Tibial artery (tissue), 4 donors: ENCODE data around the gene CLIP1.
"Not testable (repeated sequence)": the region's sequence is repeated elsewhere in the genome, so short reads cannot be mapped to it uniquely, and the experiment has no call there.

Source experiments
- DNase-seq, 2 donors: peaks; one replicate each; pipeline ENCODE4 v3.0.0-alpha.2; 2019
- H3K27ac ChIP-seq, 2 donors: fragments of 200-600 bp; sonication (generic) in 1 of 2; 1 replicate in 1 of 2; 2 replicates in 1 of 2; pipeline ENCODE4 v1.5.1; 2018 to 2019; ENCODE audit warnings: mild to moderate bottlenecking in 1 of 2
- H3K27me3 ChIP-seq, 2 donors: fragments of 200-600 bp; sonication (generic) in 1 of 2; one replicate each; pipeline versions ENCODE4 v1.5.1 to v1.6.0; 2016 to 2019
- H3K36me3 ChIP-seq, 3 donors: fragments of 200-600 bp; sonication (generic) in 2 of 3; one replicate each; pipeline ENCODE4 v1.5.1; 2016 to 2019; ENCODE audit warnings: mild to moderate bottlenecking in 2 of 3
- H3K4me1 ChIP-seq, 4 donors: fragments of 200-600 bp; sonication (generic) in 2 of 4; 1 replicate in 3 of 4; 2 replicates in 1 of 4; pipeline ENCODE4 v1.5.1; 2016 to 2019
- H3K4me3 ChIP-seq, 2 donors: fragments of 200-600 bp; sonication (generic) in 1 of 2; 1 replicate in 1 of 2; 2 replicates in 1 of 2; pipeline ENCODE4 v1.5.1; 2018 to 2019; ENCODE audit warnings: mild to moderate bottlenecking in 2 of 2
- H3K9me3 ChIP-seq, 3 donors: fragments of 200-600 bp; sonication (generic) in 1 of 3; one replicate each; pipeline ENCODE4 v1.5.1; 2016 to 2019
- intact Hi-C: fragments of 100-400 bp; cut with DNase I; formaldehyde crosslinking; loops from one replicate; pipeline ENCODE4 v1.15.0; 2023; ENCODE audit warnings: low total_unique reads
- TF ChIP-seq, protein P1 (sequence below), 2 experiments: fragments of 200-600 bp in 1 of 2; fragments of 450-650 bp in 1 of 2; IDR thresholded peaks; one replicate each; pipeline ENCODE4 v1.5.1; 2017 to 2019; ENCODE audit warnings: antibody characterized with exemption in 2 of 2, mild to moderate bottlenecking in 1 of 2, moderate library complexity in 1 of 2

CLIP1 gene

DNA sequence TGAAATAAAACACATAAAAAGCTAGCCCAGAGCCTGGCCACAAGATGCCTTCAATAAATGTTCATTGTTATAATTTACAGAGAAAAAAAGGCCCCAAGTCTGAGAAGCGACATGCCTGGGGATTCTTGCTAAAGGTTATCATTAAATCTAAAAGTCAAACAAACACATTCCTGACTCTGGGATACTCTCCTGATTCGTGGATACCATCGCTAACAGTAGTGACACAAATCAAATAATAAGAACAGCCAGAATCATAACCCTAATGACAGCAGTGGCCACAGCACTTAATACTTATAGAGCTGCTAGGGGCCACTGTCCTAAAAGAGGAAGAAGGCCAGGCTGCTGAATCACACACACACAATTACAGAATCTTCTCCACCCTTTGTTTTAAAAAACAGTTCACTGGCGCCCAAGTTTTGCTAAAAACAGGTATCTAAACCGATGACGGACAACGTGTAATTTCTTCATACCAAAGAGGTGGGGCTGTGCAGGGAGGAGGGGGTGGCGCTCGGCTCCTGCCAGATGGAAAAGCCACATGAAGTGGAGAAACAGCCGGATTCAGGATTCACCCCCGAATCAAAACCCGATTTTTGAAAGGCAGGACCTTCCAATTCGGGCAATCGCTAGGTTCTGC lies 1.2 kb downstream of the CLIP1 start:
- Histone ChIP-seq H3K27me3 (no peaks in the 10 kb centered on the region), H3K4me3 (peak overlapping the region; percentile 82 to 99), H3K27ac (peak overlapping the region; percentile 97 to 99), H3K36me3 (peaks cover 0 to 9% (median 5%) of the 10 kb centered on the region in 3 donors), H3K4me1 (peaks cover 0 to 58% (median 33%) of the 10 kb centered on the region in 4 donors), H3K9me3 (no peaks in the 10 kb centered on the region)
- intact Hi-C loops: loop anchor here (5.0 kb wide), 1 partner anchor 36 kb away; no protein-coding TSS in a partner anchor
- TF ChIP-seq, protein P1, sequence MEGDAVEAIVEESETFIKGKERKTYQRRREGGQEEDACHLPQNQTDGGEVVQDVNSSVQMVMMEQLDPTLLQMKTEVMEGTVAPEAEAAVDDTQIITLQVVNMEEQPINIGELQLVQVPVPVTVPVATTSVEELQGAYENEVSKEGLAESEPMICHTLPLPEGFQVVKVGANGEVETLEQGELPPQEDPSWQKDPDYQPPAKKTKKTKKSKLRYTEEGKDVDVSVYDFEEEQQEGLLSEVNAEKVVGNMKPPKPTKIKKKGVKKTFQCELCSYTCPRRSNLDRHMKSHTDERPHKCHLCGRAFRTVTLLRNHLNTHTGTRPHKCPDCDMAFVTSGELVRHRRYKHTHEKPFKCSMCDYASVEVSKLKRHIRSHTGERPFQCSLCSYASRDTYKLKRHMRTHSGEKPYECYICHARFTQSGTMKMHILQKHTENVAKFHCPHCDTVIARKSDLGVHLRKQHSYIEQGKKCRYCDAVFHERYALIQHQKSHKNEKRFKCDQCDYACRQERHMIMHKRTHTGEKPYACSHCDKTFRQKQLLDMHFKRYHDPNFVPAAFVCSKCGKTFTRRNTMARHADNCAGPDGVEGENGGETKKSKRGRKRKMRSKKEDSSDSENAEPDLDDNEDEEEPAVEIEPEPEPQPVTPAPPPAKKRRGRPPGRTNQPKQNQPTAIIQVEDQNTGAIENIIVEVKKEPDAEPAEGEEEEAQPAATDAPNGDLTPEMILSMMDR (IDR thresholded peaks at IDR 0.05): no peak
- DNase-seq: peak; percentile 59 to 77

DNA sequence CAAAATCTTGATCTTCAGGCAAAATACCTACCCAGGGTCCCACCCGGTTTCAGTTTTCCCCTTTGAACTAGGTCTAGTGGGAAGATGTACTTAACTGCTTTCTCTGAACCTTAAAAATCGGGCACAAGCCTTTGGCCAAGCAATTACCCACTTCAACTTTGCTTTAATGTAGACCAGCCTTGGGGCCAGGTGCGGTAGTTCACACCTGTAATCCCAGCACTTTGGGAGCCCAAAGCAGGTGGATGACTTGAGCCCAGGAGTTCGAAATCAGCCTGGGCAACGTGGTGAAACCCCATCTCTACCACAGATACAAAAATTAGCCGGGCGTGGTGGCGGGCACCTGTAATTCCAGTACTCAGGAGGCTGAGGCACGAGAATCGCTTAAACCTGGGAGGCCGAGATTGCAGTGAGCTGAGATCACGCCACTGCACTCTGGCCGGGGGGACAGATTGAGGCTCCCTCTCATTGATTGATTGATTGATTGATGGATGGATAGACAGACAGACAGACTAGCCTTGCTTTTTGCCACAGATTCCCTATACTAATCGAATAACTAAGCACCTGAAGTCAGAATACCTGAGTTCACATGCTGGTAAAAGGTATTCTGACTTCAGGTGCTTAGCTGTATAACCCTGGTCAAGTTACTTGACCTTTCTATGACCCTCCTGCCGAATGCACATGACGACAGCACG lies 1.9 kb downstream of the CLIP1 start:
- Histone ChIP-seq H3K4me1 (peaks cover 0 to 65% (median 39%) of the 10 kb centered on the region in 4 donors), H3K27ac (peak overlapping the region; percentile 97 to 99), H3K36me3 (peaks cover 0 to 9% (median 6%) of the 10 kb centered on the region in 3 donors), H3K27me3 (no peaks in the 10 kb centered on the region), H3K4me3 (peak overlapping the region; percentile 82 to 99), H3K9me3 (no peaks in the 10 kb centered on the region)
- TF ChIP-seq, protein P1 (IDR thresholded peaks at IDR 0.05): no peak
- DNase-seq: no peak
- intact Hi-C loops: loop anchor here (5.0 kb wide), 1 partner anchor 37 kb away; no protein-coding TSS in a partner anchor

GRCh38 chr12:122419094-122419493 lies 3.4 kb downstream of the CLIP1 start:
- not testable (repeated sequence) for H3K4me3 ChIP-seq, H3K36me3 ChIP-seq, H3K9me3 ChIP-seq, H3K27me3 ChIP-seq, DNase-seq
- peaks cover 0 to 72% (median 39%) of the 10 kb centered on the region in 4 donors for H3K4me1 ChIP-seq
- intact Hi-C loops: loop anchor here (10.0 kb wide), 1 partner anchor 54 kb away; no protein-coding TSS in a partner anchor
- peak overlapping the region; percentile 97 to 99 for H3K27ac ChIP-seq

- H3K27ac ChIP-seq: peak overlapping the region in 1 of 2 donors; percentile 97
- DNase-seq: not testable (repeated sequence)
- peaks cover 0 to 90% (median 40%) of the 10 kb centered on the region in 4 donors for H3K4me1 ChIP-seq
Observed at GRCh38 chr12:122415665-122416064, 6.8 kb downstream of the CLIP1 start.

DNA sequence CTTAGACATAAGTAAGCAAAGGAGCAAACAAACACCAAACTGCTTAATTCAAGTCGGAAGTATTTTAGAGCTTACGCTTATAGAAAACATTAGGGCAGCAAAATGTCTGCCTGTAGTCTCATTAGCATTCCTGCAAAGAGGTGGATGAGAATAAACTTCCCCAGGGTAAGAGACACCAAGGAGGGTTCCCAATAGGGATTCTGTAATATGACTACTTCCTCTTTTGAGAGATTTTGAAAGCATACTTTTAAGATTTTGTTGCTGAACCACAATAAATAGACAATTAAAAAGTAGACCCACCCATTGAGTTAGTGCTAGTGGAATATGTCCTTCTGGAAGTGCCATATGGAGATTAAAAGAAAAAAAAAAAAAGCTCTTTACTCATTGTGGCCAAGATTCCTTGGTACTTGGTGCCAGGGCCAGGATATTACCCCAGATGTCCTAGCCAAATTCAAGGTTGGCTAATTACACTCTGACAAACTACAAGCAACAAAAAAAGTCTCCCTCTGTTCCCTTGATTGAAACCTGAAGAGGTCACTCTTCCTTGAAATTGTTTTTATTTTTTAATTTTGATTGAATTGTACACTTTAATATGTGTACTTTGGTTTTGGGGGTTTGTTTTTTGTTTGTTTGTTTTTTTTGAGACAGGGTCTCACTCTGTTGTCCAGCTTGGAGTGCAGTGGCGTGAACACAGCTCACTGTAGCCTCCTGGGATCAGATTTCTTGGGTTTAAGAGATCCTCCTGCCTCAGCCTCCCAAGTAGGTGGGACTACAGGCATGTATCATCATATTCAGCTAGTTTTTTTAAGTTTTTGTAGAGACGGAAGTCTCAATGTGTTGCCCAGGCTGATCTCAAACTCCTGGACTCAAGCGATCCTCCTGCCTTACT lies 8.7 kb downstream of the CLIP1 start:
- intact Hi-C loops: loop anchor here (10.0 kb wide), 1 partner anchor 49 kb away; no protein-coding TSS in a partner anchor
- Histone ChIP-seq H3K27ac (peak overlapping the region; percentile 57 to 61), H3K36me3 (peaks cover 0 to 9% (median 6%) of the 10 kb centered on the region in 3 donors), H3K27me3 (no peaks in the 10 kb centered on the region), H3K9me3 (no peaks in the 10 kb centered on the region), H3K4me3 (no peak overlapping the region), H3K4me1 (peaks cover 0 to 85% (median 35%) of the 10 kb centered on the region in 4 donors)
- TF ChIP-seq, protein P1 (IDR thresholded peaks at IDR 0.05): no peak
- DNase-seq: no peak

More at GRCh38 chr12:122415665-122416064, 6.8 kb downstream of the CLIP1 start:
- H3K4me3 ChIP-seq, H3K36me3 ChIP-seq, H3K27me3 ChIP-seq, H3K9me3 ChIP-seq: not testable (repeated sequence)
- intact Hi-C loops: loop anchor here (10.0 kb wide), 1 partner anchor 51 kb away; no protein-coding TSS in a partner anchor

GRCh38 chr12:122412851-122413433 lies 9.5 kb downstream of the CLIP1 start:
- intact Hi-C loops: loop anchor here (10.0 kb wide), 1 partner anchor 48 kb away; no protein-coding TSS in a partner anchor

More at GRCh38 chr12:122412851-122413433, 9.5 kb downstream of the CLIP1 start:
- H3K4me1 ChIP-seq: peaks cover 0 to 80% (median 32%) of the 10 kb centered on the region in 4 donors
- peak overlapping the region; percentile 57 to 61 for H3K27ac ChIP-seq
- no peak for DNase-seq
- H3K36me3 ChIP-seq: peaks cover 0 to 9% (median 6%) of the 10 kb centered on the region in 3 donors
- no peaks in the 10 kb centered on the region for H3K27me3 ChIP-seq
- no peaks in the 10 kb centered on the region for H3K9me3 ChIP-seq
- no peak overlapping the region for H3K4me3 ChIP-seq
- TF ChIP-seq, protein P1 (IDR thresholded peaks at IDR 0.05): no peak
